HG03064 (cell line): Measurements from ENCODE around the gene MGAT5B.

Source experiments
- ATAC-seq: cut with Tn5 transposase; IDR thresholded peaks from one replicate; pipeline ENCODE4 v1.9.1; 2021; ENCODE audit warnings: low read depth; ENCODE audit not compliant: unreplicated experiment

Gene MGAT5B

DNA sequence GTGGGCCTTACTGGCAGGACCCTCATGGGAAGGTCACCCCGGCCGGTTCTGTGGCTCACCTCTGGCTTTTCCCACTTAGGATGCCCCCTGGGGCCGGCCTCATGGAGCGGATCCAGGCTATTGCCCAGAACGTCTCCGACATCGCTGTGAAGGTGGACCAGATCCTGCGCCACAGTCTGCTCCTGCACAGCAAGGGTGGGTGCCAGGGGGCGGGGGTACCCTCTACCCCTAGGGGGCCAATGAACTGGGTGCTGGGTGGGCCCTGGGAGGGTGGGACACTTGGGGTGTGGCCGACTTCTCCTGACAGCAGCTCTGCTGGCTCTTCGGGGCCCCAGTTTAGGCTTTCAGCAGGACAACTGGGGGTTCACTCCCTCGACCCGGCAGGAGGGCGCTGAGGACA lies 34.3 kb downstream of the MGAT5B start:
- ATAC-seq = no peak

DNA sequence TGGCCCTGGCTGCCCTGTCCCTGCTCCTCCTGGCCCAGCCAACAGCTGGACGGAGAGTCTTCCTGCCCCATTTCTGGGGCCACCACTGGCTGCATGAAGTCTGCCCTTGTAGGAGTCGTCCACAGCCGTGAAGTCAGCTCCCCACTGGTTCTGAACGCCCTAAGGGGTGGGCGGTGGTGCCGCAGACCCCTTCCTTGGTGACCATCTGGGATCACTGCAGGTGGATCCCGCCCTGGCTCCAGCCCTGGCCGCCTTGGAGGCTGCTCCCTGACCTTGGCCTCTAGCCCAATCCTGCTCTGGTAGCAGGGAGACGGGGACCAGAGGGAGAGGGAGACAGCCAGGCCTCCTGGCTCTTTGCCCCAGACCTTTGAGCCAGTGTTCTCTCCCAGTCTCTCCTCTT lies 35.4 kb downstream of the MGAT5B start:
- no peak for ATAC-seq

DNA sequence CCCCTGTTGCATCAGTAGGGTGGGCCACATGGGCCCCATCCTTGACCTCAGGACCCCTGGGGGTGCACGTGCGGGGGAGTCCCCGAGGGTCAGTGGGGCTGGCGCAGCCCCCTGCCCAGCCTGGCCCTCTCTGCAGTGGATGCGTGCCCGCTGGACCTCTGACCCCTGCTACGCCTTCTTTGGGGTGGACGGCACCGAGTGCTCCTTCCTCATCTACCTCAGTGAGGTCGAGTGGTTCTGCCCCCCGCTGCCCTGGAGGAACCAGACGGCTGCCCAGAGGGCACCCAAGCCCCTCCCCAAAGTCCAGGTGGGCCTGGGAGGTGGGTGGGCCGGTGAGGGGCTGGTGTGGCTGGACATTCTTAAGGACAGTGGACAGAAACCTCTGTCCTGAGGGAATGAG lies 35.9 kb downstream of the MGAT5B start:
- ATAC-seq = no peak

DNA sequence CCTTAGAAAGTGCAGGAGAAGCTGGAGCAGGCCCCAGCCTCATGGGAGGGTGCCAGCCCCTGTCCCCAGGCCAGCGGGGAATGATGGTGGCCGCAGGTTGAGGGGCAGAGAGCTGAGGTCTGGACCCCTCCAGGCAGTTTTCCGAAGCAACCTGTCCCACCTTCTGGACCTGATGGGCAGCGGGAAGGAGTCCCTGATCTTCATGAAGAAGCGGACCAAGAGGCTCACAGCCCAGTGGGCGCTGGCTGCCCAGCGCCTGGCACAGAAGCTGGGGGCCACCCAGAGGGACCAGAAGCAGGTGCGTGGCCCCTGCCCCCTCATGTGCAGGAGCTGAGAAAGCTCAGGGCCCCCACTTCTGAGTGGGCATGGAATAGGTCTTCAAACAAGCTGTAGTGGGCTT lies 36.8 kb downstream of the MGAT5B start:
- ATAC-seq = no peak

DNA sequence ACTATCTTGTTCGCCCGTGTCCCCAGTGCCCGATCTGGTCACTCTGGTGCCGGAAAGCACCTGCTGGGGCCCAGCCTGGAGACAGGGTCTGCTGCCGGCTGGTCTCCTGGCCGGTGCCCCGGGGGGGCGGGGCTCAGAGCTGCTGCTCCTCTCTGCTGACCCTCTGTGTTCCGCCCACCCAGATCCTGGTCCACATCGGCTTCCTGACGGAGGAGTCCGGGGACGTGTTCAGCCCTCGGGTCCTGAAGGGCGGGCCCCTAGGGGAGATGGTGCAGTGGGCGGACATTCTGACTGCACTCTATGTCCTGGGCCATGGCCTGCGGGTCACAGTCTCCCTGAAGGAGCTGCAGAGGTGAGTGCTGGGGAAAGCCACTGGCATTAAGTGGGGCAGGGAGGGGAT lies 37.6 kb downstream of the MGAT5B start:
- ATAC-seq = no peak

DNA sequence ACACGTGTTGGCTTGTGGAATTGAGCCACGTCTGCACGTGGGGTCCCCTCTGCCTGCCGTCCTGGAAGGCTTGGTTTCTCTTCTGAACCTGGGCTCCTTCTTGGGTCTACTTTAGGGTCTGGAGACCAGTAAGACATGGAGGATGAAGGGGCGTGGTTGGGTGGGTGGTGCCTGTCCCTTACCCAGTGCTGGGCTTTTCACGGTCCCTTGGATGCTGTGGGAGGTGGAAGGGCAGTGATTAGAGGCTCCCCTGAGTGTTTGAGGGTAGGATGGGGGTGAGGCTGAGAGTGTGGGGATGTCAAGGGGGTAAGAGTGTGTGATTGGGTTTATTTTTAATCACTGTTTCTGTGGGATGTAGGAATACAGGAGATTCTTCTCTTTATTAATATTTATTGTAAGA lies 38.3 kb downstream of the MGAT5B start:
- ATAC-seq = no peak

DNA sequence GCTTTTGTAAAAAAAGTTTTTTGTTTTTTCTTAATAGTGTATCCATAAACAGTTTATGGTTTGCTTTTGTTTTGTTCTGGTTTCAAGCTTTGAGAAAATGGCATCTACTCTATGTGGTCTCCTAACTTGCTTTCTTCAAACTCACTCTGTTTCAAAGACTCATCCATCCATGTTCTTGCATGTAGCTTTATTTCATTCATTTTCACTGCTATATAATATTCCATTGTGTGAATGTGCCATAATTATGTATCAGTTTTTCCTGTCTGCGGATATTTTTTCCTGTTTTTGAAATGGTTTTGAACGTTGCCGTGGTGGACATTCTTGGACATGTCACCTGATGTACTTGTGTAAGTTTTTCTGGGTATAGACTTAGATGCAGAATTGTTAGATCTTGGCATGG lies 39.1 kb downstream of the MGAT5B start:
- ATAC-seq = no peak

DNA sequence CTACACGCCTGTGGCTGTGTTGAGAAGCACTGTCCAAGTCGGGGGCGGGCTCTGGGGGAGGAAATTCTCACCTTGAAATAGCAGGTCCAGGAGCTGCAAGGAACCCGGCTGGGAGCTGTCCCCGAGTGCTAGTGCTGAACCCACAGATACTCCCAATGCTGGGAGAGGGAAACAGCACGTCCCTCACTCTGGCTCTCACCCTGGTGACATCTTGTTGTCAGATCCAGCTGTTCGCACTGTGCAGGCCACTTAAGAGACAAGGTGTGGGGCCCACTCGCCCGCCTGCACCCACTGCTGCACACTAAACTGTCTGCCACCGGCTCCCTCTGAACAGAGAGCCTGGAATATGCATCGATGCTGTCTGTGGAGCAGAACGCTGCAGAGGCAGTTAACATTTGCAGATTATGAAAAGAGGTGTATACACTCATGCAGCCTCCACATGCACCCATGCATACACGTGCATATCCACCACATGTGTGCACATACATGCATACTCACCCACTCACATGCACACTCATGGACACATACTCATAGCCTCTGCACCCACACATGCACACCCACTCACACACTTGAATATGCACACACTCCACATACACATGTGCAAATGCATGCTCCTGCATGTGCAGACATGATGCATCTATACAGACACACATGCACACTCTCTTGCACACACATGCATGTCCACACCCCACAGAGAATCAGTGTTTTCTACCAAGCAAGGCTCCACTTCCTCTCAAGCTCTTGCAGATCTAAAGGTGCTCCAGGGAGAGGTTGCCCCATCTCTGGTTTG lies 42.0 kb downstream of the MGAT5B start:
- ATAC-seq = no peak

DNA sequence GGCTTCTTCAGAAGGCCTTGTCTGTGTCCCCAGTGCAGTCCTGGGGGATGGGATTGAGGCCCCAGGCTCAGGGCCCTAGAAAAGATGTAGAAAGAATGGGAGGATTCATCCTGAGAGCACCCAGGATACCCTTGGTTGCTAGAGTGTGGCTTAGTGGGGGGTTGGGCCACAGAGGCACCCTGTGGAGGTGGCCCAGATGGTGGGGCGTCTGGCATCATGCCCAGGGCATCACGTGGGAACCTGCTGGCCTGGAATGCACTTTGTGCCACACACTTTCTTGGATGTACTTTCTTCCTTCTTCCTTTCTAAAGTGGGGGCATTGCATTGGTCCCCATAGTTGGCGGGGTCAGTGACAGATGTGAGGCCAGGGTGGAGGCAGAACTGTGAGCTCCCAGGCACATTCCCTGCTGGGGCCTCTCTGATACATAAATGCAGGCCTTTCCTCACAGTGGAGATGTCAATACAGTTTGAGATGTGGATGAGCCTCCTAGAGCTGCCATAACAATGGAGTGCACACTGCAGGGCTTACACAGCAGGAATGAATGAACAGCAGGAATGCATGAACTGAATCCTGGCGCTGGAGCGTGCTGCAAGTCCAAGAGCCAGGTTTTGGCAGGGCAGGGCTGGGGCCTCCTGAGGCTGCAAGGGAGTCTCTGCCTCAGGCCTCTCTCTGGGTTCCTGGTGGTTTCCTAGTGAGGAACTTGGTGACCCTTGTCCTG lies 43.3 kb downstream of the MGAT5B start:
- ATAC-seq = no peak

DNA sequence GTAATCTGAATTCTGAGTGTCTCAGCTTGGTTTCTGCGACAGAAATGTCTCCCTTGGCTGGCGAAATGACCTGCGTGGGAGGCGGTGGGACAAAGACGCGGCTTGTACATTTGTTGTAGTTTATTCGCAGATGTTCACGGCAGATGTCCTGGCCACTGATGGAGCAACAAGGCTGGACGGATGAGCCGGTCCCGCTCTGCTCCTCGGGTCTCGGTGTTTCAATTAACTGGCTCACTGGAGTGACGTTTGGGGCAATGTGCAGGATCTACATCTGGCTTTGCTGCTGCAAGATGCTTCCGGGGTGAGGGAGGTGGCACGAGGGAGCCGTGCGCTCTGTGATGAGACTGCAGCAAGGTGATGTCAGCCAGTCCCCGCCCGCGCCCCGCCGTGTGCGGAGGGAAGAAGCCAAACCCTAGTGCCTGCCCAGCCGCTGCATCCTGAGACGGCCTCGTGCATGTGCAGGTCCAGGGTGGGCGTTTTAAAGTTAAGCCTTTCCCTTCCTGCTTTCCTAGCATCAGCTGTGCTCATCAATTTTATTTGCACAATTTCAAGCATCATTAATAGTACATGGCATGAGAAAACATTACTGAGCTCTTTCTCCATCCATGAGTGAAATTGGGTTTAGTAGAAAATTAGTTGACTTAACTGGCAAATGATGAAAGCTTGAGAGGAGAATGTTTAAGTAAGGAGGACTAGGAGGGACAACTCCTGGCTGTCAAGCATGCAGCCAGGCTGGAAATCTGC lies 44.4 kb downstream of the MGAT5B start:
- ATAC-seq = no peak

DNA sequence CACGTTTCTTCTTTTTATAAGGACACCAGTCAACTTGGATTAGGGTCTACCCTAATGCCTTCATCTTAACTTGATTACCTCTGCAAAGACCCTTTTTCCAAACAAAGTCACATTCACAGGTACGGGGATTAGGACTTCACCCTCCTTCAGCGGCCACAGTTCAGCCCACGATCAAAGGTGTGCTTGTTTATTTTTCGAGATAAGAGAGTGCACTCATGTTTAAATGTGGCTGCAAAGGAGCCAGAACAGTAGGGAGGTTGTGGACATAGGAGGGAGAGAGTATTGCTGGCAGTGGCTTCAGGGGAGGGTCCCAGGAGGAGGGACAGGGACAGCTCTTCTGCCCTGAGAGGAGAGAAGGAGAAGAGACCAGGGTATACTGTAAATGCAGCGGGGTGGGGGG lies 46.7 kb downstream of the MGAT5B start:
- ATAC-seq = no peak

DNA sequence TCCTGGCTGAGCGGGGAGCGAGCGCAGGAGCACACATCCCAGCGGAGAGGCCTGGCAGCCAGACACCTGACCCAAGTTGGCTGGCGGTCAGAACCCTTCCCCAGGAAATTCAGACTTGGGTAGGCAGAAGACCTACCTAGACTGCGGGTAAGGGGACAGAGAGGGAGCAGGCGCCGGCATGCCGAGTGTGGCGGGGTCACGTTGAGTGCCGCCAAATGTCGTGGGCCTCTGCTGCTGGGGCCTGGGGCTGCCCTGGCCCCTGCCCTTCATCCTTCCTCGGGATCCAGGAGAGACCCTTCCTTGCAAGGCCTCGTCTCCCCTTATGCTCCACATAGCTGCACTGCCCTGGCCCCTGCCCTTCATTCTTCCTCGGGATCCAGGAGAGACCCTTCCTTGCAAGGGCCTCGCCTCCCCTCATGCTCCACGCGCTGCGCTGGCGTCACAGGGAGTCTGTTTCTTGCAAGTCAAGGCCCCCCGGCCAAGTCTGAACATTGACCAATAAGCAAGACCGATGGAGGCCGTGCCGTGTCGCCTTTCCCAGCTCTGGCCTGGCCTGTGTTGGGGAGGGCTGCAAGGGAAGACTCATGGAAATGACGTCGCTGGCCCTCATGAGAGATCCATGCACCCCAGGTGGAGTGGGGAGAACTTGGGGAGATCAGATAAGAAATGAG lies 47.8 kb downstream of the MGAT5B start:
- no peak for ATAC-seq

DNA sequence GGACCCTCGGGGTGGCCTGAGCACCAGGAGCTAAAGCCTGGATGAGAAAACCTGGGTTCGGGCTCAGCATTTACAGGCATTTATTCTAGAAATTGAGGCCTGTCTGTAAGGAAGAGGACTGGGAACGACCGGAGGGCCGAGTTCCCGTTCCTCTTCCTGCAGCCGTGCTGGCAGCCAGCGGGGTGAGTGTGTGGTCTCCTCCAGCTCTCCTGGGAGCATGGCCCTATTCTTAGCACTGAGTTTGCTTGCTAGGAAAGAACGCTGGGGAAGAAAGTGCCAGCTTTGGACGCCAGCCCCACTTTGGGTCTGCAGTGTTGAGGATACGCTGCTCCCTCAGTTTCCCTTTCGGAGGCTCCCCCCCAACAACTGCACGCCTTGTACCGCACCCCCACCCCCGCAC lies 49.6 kb downstream of the MGAT5B start:
- ATAC-seq = no peak

DNA sequence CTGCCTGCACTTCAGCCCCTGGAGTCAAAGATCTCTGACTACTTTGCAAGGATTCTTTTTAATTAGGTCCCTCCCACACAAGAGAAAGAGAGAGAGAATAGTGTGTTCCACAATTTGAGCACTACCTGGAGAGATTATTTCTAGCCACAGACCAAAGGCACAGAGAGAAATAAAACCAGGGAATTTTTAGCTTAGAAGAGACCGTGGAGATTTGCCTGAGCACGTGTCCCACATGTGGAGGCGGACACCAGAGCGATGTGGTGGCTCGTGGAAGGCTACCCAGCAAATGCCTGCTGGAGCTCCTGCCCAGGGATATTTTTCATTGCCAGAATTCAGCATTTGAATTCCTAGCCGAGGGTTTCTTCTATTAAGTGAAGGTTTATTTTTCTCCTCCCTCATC lies 50.6 kb downstream of the MGAT5B start:
- ATAC-seq = no peak

DNA sequence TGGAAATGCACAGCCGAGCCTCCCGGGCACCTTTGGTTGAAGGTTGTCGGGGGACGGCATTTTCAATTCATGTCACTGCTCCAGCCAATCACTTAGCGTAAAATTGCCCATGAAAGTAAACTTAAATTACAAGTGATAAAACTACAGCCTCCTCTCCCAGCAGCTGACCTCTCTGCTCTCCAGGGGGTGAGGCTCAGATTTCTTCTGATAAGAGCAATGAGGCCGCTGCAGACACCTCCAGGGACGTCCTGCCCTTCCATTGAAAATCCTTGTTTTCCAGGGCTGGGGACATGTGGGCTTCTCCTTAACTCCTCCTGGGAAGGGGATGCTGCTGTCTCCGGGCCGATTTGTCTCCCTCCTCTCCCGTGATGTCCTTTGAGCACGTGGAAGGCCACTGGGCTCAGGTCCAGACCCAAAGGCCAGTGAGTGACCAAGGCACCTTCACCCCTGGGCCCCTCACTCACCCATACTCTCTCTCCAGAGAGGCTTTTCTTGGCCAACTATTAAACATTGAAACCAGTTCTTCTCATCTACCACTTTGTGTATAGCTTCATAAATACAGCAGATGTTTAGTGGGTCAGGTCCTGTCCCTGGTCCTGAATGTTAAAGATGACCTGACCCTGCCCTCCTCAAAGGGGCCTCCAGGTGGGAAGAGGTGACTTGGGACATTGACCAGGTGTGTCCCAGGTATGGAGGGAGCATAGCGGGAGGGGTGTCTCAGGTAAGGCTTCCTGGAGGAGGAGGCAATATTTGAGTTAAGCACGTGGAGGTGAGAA lies 52.3 kb downstream of the MGAT5B start:
- ATAC-seq = no peak

DNA sequence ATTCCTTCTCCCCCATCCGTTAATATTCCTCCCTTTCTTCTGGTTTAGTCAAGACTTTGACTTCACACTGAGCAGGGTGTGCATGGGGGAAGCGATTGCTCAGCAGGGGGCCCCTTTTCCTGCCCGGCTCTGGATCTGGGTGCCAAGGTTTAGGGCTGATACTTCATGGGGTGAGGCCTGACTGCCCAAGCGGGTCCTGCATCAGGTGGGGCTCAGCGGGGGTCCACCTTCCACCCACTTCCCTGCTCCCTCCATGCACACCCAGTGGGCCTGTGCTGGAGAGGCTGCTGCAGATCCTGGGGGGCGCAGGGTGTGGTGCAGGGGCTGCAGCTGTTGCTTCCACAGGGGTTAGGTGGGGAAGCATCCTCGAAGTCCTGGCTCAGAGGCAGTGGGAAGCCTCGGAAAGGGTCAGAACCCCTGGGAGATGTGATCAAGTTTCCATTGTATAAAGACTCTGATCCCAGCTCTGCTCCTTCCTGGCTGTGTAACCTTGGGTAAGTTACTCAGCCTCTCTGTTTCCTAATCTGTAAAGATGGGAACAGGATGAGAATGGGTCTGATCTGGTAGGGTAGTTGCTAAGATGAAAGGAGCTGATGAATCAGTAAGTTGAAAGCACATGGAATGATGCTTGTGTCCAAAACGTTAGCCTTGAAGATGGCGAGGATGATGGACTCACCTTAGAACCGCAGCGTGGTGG lies 53.3 kb downstream of the MGAT5B start:
- ATAC-seq = no peak

DNA sequence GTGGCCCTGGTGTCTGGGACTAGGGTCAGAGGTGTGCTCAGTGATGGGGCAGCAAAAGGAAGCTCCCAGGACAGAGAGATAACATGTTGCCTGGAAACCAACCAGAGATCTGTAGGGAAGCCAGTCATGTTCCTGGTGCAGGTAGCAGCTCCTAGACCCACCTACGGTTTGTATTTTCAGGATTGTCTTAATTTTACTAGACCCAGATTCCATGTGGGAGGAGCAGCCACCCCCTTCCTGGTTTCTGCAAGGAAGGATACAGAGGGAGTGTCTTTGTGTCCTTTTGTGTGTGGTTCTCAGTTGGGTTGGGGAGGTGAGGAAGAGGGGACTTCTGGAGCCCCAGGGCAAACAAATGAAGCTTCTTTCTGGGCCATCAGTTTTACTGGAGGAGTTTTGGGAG lies 53.9 kb downstream of the MGAT5B start:
- ATAC-seq = no peak

DNA sequence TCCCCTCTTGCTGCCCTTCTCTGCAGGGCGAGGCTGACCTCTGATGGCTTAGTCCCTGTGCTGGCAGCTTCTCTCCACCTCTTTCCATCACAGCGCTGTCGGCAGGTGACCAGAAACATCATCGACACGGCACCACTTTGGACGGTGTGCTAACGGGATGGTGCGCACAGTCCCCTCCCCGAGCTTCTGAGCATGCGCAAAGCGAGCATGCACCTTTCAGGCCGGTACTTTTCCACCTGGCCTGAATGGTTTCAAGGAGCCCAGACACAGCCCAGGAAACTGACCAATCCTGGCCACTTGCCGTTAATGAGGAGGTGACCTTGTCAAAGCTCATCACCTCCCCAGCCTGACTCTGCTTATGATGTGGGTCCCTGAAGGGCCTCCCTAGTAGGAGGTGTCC lies 54.8 kb downstream of the MGAT5B start:
- ATAC-seq = no peak

DNA sequence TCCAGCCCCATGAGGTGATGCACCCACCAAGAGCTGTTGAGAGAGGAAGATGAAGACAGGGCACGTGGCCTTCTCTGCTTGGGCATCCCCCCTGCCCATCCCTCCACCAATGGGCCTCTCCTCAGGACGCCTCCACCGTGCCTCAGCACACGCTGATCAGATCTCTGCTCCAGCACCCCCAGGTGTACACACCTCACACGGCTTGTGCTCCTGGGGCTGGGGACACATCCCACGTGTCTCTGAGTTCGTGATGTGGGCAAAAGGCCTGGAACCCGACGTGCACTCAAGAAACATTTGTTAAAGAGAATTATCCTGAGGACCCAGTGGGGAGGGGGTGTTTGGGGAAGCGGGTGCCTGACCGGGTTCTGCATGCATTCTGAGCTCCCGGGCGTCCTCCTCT lies 55.3 kb downstream of the MGAT5B start:
- no peak for ATAC-seq
